ENCODE measurements around the gene CAPRIN2. TPM values are rescaled to one million over a fixed set of nuclear protein-coding genes. Genes with fewer than 3 reads are reported as not detected.

The CAPRIN2 gene
- total and polyA plus RNA-seq, 2 of the 4 experiments (the other 2 are of a cell fraction) = 18.9 to 23.8 TPM

DNA sequence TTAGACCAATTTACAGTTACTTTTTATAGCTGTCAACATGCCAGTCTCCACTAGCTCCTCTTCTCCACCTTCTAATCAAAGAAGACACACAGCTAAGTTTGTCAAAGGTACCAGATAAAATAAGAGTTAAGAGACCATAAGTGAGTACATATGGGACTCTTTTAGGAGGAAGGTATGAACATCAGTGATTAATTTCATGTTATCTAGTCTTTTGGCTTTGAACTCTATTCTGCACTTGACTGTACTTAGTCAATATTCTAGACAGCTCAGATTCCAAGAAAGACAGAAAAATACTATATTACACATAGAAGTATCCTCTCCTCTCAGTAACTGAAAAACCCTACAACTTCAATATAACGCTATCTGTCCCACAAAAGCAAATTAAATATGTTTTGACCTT lies 28.1 kb downstream of the CAPRIN2 start:
- in situ Hi-C loops (cut with MboI; ENCODE audit: low sequenced_read_pairs) (no loop called here), dilution Hi-C loops (cut with HindIII; ENCODE audit: low sequenced_read_pairs, unreplicated experiment) (no loop called here), intact Hi-C loops (cut with micrococcal nuclease) (no loop called here)
- H4K5ac ChIP-seq (ENCODE audit: low read depth, low read length) = no peak overlapping the region
- TF ChIP-seq SMC3 (IDR thresholded peaks at IDR 0.05; ENCODE audit: low read depth, low read length) = no peak
- no peak for TF ChIP-seq POLR2A (IDR thresholded peaks at IDR 0.05; ENCODE audit: low read depth, low read length)
- TF ChIP-seq, protein P1, sequence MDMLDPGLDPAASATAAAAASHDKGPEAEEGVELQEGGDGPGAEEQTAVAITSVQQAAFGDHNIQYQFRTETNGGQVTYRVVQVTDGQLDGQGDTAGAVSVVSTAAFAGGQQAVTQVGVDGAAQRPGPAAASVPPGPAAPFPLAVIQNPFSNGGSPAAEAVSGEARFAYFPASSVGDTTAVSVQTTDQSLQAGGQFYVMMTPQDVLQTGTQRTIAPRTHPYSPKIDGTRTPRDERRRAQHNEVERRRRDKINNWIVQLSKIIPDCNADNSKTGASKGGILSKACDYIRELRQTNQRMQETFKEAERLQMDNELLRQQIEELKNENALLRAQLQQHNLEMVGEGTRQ (IDR thresholded peaks at IDR 0.05; ENCODE audit: low read depth, low read length) = no peak
- no peak for TF ChIP-seq MAZ (IDR thresholded peaks at IDR 0.05; ENCODE audit: borderline replicate concordance, low read depth, low read length)
- no peak for TF ChIP-seq CEBPB (IDR thresholded peaks at IDR 0.05; ENCODE audit: low read depth, low read length)
- TF ChIP-seq MXI1 (IDR thresholded peaks at IDR 0.05; ENCODE audit: borderline replicate concordance, low read depth, low read length) = no peak
- no peak for TF ChIP-seq ELK1 (IDR thresholded peaks at IDR 0.05; ENCODE audit: borderline replicate concordance, low read depth, low read length)
- H3K9me1 ChIP-seq (ENCODE audit: insufficient read depth, low read length) = no peaks in the 10 kb centered on the region; the same call in 1 of the 2 replicates
- H4K8ac ChIP-seq (ENCODE audit: low read depth in 2 of 2, low read length in 2 of 2) = no peak overlapping the region
- no peak overlapping the region for H3K56ac ChIP-seq (ENCODE audit: extremely low read depth, insufficient read depth, low read length)
- H2BK15ac ChIP-seq (ENCODE audit: low read depth, low read length) = no peak overlapping the region
- no peak overlapping the region for H3K27ac ChIP-seq (ENCODE audit: insufficient read depth, low read length)
- H2BK20ac ChIP-seq (ENCODE audit: low read depth, low read length) = no peak overlapping the region
- no peak overlapping the region for H3K4ac ChIP-seq (ENCODE audit: low read depth, low read length)
- H2AK5ac ChIP-seq (ENCODE audit: low read depth, low read length) = no peak overlapping the region
- H3K9ac ChIP-seq (ENCODE audit: low read depth, low read length) = no peak overlapping the region
- no peaks in the 10 kb centered on the region for H3K9me3 ChIP-seq (ENCODE audit: control insufficient read depth, insufficient read depth, low read length)
- no peak overlapping the region for H3K4me3 ChIP-seq (ENCODE audit: insufficient read depth, low read depth, low read length)
- POLR2A ChIA-PET (ENCODE audit: unreplicated experiment) = no interaction called here
- H4K91ac ChIP-seq (ENCODE audit: insufficient read depth, low read depth, low read length) = no peak overlapping the region
- no peak overlapping the region for H3K14ac ChIP-seq (replicated peaks; ENCODE audit: low read depth, low read length)
- no peak overlapping the region for H2AFZ ChIP-seq (replicated peaks; ENCODE audit: low read length, poor library complexity)
- peaks cover 13% of the 10 kb centered on the region for H3K36me3 ChIP-seq (ENCODE audit: control insufficient read depth, insufficient read depth, low read length)
- BruUV-seq (replicated peaks) = no TSS peak
- no peak overlapping the region for H2AK9ac ChIP-seq (replicated peaks; ENCODE audit: low read depth, low read length, poor library complexity)
- H3K4me1 ChIP-seq (ENCODE audit: control insufficient read depth, insufficient read depth, low read length) = peaks cover 3% of the 10 kb centered on the region
- no CpG with 5 or more reads among the region's 1 CpG for WGBS, 2 experiments (ENCODE audit: extremely low coverage in 2 of 2, insufficient read length in 1 of 2)
- peaks cover 13 to 20% of the 10 kb centered on the region in 2 experiments; a peak in 3 of 4 replicates for H3K79me1 ChIP-seq (ENCODE audit: low read depth in 1 of 2, low read length in 2 of 2)
- H3K23ac ChIP-seq (ENCODE audit: low read depth, low read length) = no peak overlapping the region
- no peak overlapping the region for H3K4me2 ChIP-seq (ENCODE audit: low read depth, low read length)
- H2BK120ac ChIP-seq (ENCODE audit: low read depth, low read length) = no peak overlapping the region
- ATAC-seq (ENCODE audit: low read depth) = no peak
- no peaks in the 10 kb centered on the region for H3K27me3 ChIP-seq (ENCODE audit: control insufficient read depth, insufficient read depth, low read length)
- H4K20me1 ChIP-seq (ENCODE audit: insufficient read depth, low read length) = no peaks in the 10 kb centered on the region
- no peak overlapping the region for H3K18ac ChIP-seq (ENCODE audit: low read depth, low read length)
- DNase-seq = no peak
- H2BK5ac ChIP-seq (ENCODE audit: low read depth, low read length, poor library complexity, severe bottlenecking) = no peak overlapping the region
- CTCF ChIA-PET = no interaction called here

All from IMR-90 (cell line).